Hepatocyte (in vitro differentiated cells): ENCODE results near the gene PHF20. TPM values are rescaled to one million over a fixed set of nuclear protein-coding genes. Genes with fewer than 3 reads are reported as not detected.

ENCODE experiments used
- DNase-seq: peaks from one replicate; pipeline ENCODE4 v3.0.0-alpha.2; 2016; ENCODE audit warnings: low spot score
- H2AFZ ChIP-seq: fragments of 200-600 bp; sonication (generic); 2 replicates; pipeline ENCODE4 v1.6.0; 2016; ENCODE audit warnings: antibody characterized with exemption, mild to moderate bottlenecking
- H3K27ac ChIP-seq: fragments of 200-600 bp; sonication (generic); 2 replicates; pipeline ENCODE4 v1.5.1; 2016; ENCODE audit warnings: mild to moderate bottlenecking
- H3K27me3 ChIP-seq: fragments of 200-600 bp; sonication (generic); 2 replicates; pipeline ENCODE4 v1.6.1; 2016
- H3K36me3 ChIP-seq: fragments of 200-600 bp; sonication (generic); replicated peaks from 2 replicates; pipeline ENCODE4 v1.5.1; 2016; ENCODE audit warnings: low read depth; ENCODE audit not compliant: insufficient read depth
- H3K4me1 ChIP-seq: fragments of 200-600 bp; sonication (generic); 2 replicates; pipeline ENCODE4 v1.5.1; 2016; ENCODE audit warnings: mild to moderate bottlenecking, moderate library complexity; ENCODE audit not compliant: insufficient read depth
- H3K4me2 ChIP-seq: fragments of 200-600 bp; sonication (generic); 2 replicates; pipeline ENCODE4 v1.6.0; 2016
- H3K4me3 ChIP-seq: fragments of 200-600 bp; sonication (generic); 2 replicates; pipeline ENCODE4 v1.5.1; 2016; ENCODE audit warnings: mild to moderate bottlenecking
- H3K79me2 ChIP-seq: fragments of 200-600 bp; sonication (generic); 2 replicates; pipeline ENCODE4 v1.6.0; 2017; ENCODE audit warnings: mild to moderate bottlenecking
- H3K9me2 ChIP-seq: fragments of 200-600 bp; sonication (generic); replicated peaks from 2 replicates; pipeline ENCODE4 v1.6.0; 2017; ENCODE audit warnings: mild to moderate bottlenecking; ENCODE audit not compliant: insufficient read depth
- H3K9me3 ChIP-seq: fragments of 200-600 bp; sonication (generic); 2 replicates; pipeline ENCODE4 v1.5.1; 2016; ENCODE audit warnings: low read depth, mild to moderate bottlenecking
- H4K20me1 ChIP-seq: fragments of 200-600 bp; sonication (generic); 2 replicates; pipeline ENCODE4 v1.6.0; 2016; ENCODE audit warnings: mild to moderate bottlenecking; ENCODE audit not compliant: insufficient read depth, poor library complexity, severe bottlenecking
- EZH2 ChIP-seq: fragments of 200-600 bp; sonication (generic); IDR thresholded peaks from 2 replicates; pipeline ENCODE4 v1.6.1; 2016; ENCODE audit warnings: antibody characterized with exemption, mild to moderate bottlenecking, borderline replicate concordance
- EZH2phosphoT487 ChIP-seq: fragments of 200-600 bp; sonication (generic); IDR thresholded peaks from one replicate; pipeline ENCODE4 v1.6.1; 2018; ENCODE audit warnings: antibody characterized with exemption, mild to moderate bottlenecking, low read depth, moderate library complexity; ENCODE audit not compliant: unreplicated experiment, severe bottlenecking
- WGBS: methylation state at CpG from one replicate; pipeline ENCODE4 v1.1.6; 2016; ENCODE audit warnings: low lambda C conversion rate; ENCODE audit errors: missing lambda C conversion rate; 5-methylcytosine and 5-hydroxymethylcytosine counted together
- polyA plus RNA-seq: library from polyadenylated mRNA; unstranded; fragments of >200 nt; fragmentation: Nextera tagmentation; extraction: Ambion mirVana; gene quantifications from 2 replicates; pipeline ENCODE4 v1.2.1, GENCODE V29; 2016
- total RNA-seq: library from RNA; depleted of rRNA; stranded (reverse); fragments of >200 nt; gene quantifications from 2 replicates; pipeline ENCODE4 v1.2.3, GENCODE V29; 2014
- TF ChIP-seq, protein P1 (sequence below): fragments of 200-600 bp; sonication (generic); IDR thresholded peaks from 2 replicates; pipeline ENCODE4 v1.5.1; 2016; ENCODE audit warnings: antibody characterized with exemption, mild to moderate bottlenecking; ENCODE audit not compliant: poor library complexity

The PHF20 gene
- total and polyA plus RNA-seq, 2 experiments from 2014 or later = 24.0 to 24.2 TPM

DNA sequence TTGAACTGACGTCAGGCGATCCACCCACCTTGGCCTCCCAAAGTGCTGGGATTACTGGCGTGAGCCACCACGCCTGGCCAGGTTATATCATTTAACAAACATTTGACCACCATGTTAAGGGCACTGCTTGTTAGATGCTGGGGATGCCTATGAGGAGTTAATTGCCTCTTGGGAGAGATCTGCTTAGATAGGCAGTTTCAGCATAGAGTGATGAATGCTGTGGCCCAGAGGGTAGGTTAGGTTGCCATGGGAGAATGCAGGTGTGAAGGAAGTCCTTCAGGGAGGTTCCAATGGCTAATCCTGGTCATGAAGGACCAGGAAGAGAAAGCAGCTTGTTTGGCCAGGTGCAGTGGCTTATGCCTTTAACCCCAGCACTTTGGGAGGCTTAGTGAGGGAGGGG, 17.0 kb downstream of the PHF20 start:
- no peak for DNase-seq
- no peak overlapping the region for H3K4me2 ChIP-seq
- H3K79me2 ChIP-seq = peaks cover 76% of the 10 kb centered on the region
- 97% methylated on average over 4 of the region's 4 CpGs for WGBS
- no peaks in the 10 kb centered on the region for H3K27me3 ChIP-seq
- H3K4me1 ChIP-seq = no peaks in the 10 kb centered on the region
- no peaks in the 10 kb centered on the region for H3K9me2 ChIP-seq
- H3K9me3 ChIP-seq = no peaks in the 10 kb centered on the region
- H2AFZ ChIP-seq = no peak overlapping the region
- H4K20me1 ChIP-seq = peaks cover 8% of the 10 kb centered on the region
- H3K4me3 ChIP-seq = no peak overlapping the region
- TF ChIP-seq EZH2 = no peak
- TF ChIP-seq EZH2phosphoT487 = no peak
- TF ChIP-seq, protein P1, sequence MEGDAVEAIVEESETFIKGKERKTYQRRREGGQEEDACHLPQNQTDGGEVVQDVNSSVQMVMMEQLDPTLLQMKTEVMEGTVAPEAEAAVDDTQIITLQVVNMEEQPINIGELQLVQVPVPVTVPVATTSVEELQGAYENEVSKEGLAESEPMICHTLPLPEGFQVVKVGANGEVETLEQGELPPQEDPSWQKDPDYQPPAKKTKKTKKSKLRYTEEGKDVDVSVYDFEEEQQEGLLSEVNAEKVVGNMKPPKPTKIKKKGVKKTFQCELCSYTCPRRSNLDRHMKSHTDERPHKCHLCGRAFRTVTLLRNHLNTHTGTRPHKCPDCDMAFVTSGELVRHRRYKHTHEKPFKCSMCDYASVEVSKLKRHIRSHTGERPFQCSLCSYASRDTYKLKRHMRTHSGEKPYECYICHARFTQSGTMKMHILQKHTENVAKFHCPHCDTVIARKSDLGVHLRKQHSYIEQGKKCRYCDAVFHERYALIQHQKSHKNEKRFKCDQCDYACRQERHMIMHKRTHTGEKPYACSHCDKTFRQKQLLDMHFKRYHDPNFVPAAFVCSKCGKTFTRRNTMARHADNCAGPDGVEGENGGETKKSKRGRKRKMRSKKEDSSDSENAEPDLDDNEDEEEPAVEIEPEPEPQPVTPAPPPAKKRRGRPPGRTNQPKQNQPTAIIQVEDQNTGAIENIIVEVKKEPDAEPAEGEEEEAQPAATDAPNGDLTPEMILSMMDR = no peak
- H3K36me3 ChIP-seq = no peaks in the 10 kb centered on the region
- H3K27ac ChIP-seq = no peak overlapping the region

DNA sequence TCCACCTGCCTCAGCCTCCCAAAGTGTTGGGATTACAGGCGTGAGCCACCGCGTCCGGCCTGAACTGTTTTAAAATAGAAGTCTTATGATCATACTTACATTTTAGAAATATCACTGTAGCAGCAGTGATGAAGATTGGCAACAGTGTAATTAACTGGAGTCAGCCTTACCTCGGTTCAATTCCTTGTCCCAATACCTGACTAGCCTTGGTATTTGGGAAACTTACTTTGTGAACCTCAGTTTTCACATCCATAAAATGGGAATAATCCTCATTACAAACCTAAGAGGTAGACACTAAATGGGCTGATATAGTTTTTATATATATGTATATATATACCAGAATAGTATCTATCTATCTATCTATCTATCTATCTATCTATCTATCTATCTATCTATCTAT, 19.3 kb downstream of the PHF20 start:
- no peaks in the 10 kb centered on the region for H3K4me1 ChIP-seq
- no peak overlapping the region for H3K4me3 ChIP-seq
- H3K27ac ChIP-seq = no peak overlapping the region
- no peaks in the 10 kb centered on the region for H3K9me3 ChIP-seq
- no peaks in the 10 kb centered on the region for H3K9me2 ChIP-seq
- no peak overlapping the region for H2AFZ ChIP-seq
- H3K27me3 ChIP-seq = no peaks in the 10 kb centered on the region
- TF ChIP-seq, protein P1 = no peak
- TF ChIP-seq EZH2phosphoT487 = no peak
- no peak for TF ChIP-seq EZH2
- 98% methylated on average over 5 of the region's 5 CpGs for WGBS
- no peak overlapping the region for H3K4me2 ChIP-seq
- no peak for DNase-seq
- no peaks in the 10 kb centered on the region for H3K36me3 ChIP-seq
- H3K79me2 ChIP-seq = peaks cover 69% of the 10 kb centered on the region
- peaks cover 8% of the 10 kb centered on the region for H4K20me1 ChIP-seq

DNA sequence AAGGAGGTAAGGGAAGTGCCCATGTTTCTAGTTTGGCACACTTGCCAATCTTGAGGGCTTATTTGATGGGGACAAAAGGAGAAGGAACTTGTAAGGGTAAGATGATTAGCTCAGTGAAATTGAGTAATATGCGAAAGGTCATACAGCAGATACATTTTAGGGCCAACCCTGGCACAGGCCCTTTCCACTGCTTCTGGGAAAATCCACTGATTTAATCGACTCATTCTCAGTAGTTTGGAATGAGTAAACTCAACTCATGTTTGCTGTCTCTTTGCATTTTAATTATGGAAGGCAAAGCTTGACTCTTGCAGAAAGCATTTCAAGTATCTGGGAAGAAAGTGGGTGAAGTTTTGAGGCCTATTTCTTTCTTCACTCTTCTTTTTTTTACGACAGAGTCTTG, 20.0 kb downstream of the PHF20 start:
- Histone ChIP-seq H3K4me2 (no peak overlapping the region), H3K4me3 (no peak overlapping the region), H3K27me3 (no peaks in the 10 kb centered on the region), H3K4me1 (no peaks in the 10 kb centered on the region), H3K9me2 (no peaks in the 10 kb centered on the region), H3K27ac (no peak overlapping the region), H2AFZ (no peak overlapping the region), H3K9me3 (no peaks in the 10 kb centered on the region), H3K36me3 (no peaks in the 10 kb centered on the region), H4K20me1 (peaks cover 10% of the 10 kb centered on the region), H3K79me2 (peaks cover 71% of the 10 kb centered on the region)
- WGBS = 76% methylated on average over 3 of the region's 3 CpGs
- DNase-seq = no peak
- no peak for TF ChIP-seq EZH2

DNA sequence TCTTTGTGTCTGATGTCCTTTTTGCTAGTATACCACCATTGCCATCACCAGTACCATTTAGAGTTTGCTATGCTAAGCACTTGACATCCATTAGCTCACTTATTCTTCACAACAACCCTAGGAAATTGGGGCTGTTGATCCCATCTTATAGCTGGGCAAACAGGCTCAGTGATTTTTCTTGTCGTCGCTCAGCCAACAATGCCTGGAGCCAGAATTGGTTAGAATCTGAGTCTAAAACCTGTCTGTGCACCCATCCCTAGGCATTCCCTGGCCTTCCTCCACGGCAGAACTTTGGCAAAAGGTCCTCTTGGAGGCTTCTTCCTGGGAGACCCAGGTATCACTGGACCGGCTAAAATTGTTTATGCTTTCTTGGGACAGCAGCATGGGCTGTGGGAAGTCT, 20.9 kb downstream of the PHF20 start:
- no peaks in the 10 kb centered on the region for H3K27me3 ChIP-seq

More for the DNA sequence above, 20.9 kb downstream of the PHF20 start:
- no peaks in the 10 kb centered on the region for H3K36me3 ChIP-seq
- H4K20me1 ChIP-seq = peaks cover 12% of the 10 kb centered on the region
- no peak for DNase-seq
- WGBS = 87% methylated on average over 4 of the region's 4 CpGs
- TF ChIP-seq EZH2phosphoT487 = no peak
- TF ChIP-seq, protein P1 = no peak
- TF ChIP-seq EZH2 = no peak
- H3K9me3 ChIP-seq = no peaks in the 10 kb centered on the region
- H3K9me2 ChIP-seq = no peaks in the 10 kb centered on the region
- no peak overlapping the region for H3K27ac ChIP-seq
- no peak overlapping the region for H3K4me2 ChIP-seq
- no peak overlapping the region for H2AFZ ChIP-seq
- no peaks in the 10 kb centered on the region for H3K4me1 ChIP-seq
- H3K4me3 ChIP-seq = no peak overlapping the region
- peaks cover 70% of the 10 kb centered on the region for H3K79me2 ChIP-seq
